Measurements from ENCODE around the gene SLC35F4.

- TF ChIP-seq POLR2AphosphoS5 (IDR thresholded peaks at IDR 0.05; ENCODE audit: low read depth, low read length), result no peak
- TF ChIP-seq SIN3A (IDR thresholded peaks at IDR 0.05; ENCODE audit: borderline replicate concordance, insufficient read depth, low read length), result no peak
- TF ChIP-seq FOXP2 (optimal IDR thresholded peaks at IDR 0.05; ENCODE audit: borderline replicate concordance, extremely low read depth, extremely low read length, insufficient read depth), result no peak
- no peak for TF ChIP-seq REST (IDR thresholded peaks at IDR 0.05; ENCODE audit: insufficient read depth in 1 of 2, low read depth in 2 of 2, low read length in 2 of 2)
- no peak for TF ChIP-seq TAF1 (IDR thresholded peaks at IDR 0.05; ENCODE audit: borderline replicate concordance, insufficient read depth, low read length)
Observed at GRCh38 chr14:57739516-57739915, 126.4 kb downstream of the SLC35F4 start.

All from PFSK-1 (cell line).